Activated naive CD4-positive, alpha-beta T cell treated with anti-CD3 and anti-CD28 coated beads, Interleukin-2, amount 50 U/mL, for 24 hours (primary cell): ENCODE measurements around the gene UBE2E1.
"Not testable (repeated sequence)": the region's sequence is repeated elsewhere in the genome, so short reads cannot be mapped to it uniquely, and the experiment has no call there.

Experiments used
- H3K27ac Mint-ChIP-seq: one replicate; pipeline ENCODE4 v1.8.0; 2021; ENCODE audit warnings: mild to moderate bottlenecking, mixed read lengths
- H3K27me3 Mint-ChIP-seq: one replicate; pipeline ENCODE4 v1.8.0; 2021; ENCODE audit warnings: mixed read lengths
- H3K36me3 Mint-ChIP-seq: one replicate; pipeline ENCODE4 v1.8.0; 2021; ENCODE audit warnings: mixed read lengths
- H3K4me1 Mint-ChIP-seq: one replicate; pipeline ENCODE4 v1.8.0; 2021; ENCODE audit warnings: mixed read lengths
- H3K4me3 Mint-ChIP-seq: one replicate; pipeline ENCODE4 v1.8.0; 2021; ENCODE audit warnings: mild to moderate bottlenecking, mixed read lengths
- H3K9me3 Mint-ChIP-seq: one replicate; pipeline ENCODE4 v1.8.0; 2021; ENCODE audit warnings: mixed read lengths

UBE2E1 gene

GRCh38 chr3:23845326-23846216 is 39.8 kb downstream of the UBE2E1 start:
- no peak overlapping the region for H3K4me3 Mint-ChIP-seq
- no peaks in the 10 kb centered on the region for H3K27me3 Mint-ChIP-seq
- H3K9me3 Mint-ChIP-seq, result peaks cover 4% of the 10 kb centered on the region
- H3K27ac Mint-ChIP-seq, result no peak overlapping the region
- peaks cover 16% of the 10 kb centered on the region for H3K36me3 Mint-ChIP-seq
- H3K4me1 Mint-ChIP-seq, result peaks cover 30% of the 10 kb centered on the region

- Mint-ChIP-seq H3K36me3 (peaks cover 18% of the 10 kb centered on the region), H3K4me1 (peaks cover 18% of the 10 kb centered on the region)
- H3K9me3 Mint-ChIP-seq, H3K4me3 Mint-ChIP-seq, H3K27me3 Mint-ChIP-seq, H3K27ac Mint-ChIP-seq: not testable (repeated sequence)
Measured at GRCh38 chr3:23849462-23849861, 43.7 kb downstream of the UBE2E1 start.

- H3K4me1 Mint-ChIP-seq, result peaks cover 66% of the 10 kb centered on the region
- H3K9me3 Mint-ChIP-seq, result no peaks in the 10 kb centered on the region
- no peak overlapping the region for H3K4me3 Mint-ChIP-seq
- no peak overlapping the region for H3K27ac Mint-ChIP-seq
- H3K27me3 Mint-ChIP-seq, result no peaks in the 10 kb centered on the region
- peaks cover 15% of the 10 kb centered on the region for H3K36me3 Mint-ChIP-seq
Measured at GRCh38 chr3:23856286-23856685, 50.5 kb downstream of the UBE2E1 start.

- Mint-ChIP-seq H3K27me3 (no peaks in the 10 kb centered on the region), H3K36me3 (peaks cover 9% of the 10 kb centered on the region), H3K4me3 (peak overlapping the region; percentile 19), H3K27ac (no peak overlapping the region), H3K4me1 (peaks cover 75% of the 10 kb centered on the region), H3K9me3 (no peaks in the 10 kb centered on the region)
Measured at GRCh38 chr3:23859012-23859743, 53.4 kb downstream of the UBE2E1 start.

GRCh38 chr3:23859839-23860382 is 54.2 kb downstream of the UBE2E1 start:
- H3K4me3 Mint-ChIP-seq, result no peak overlapping the region
- H3K4me1 Mint-ChIP-seq, result peaks cover 79% of the 10 kb centered on the region
- H3K27me3 Mint-ChIP-seq, result no peaks in the 10 kb centered on the region
- H3K27ac Mint-ChIP-seq, result no peak overlapping the region
- no peaks in the 10 kb centered on the region for H3K9me3 Mint-ChIP-seq
- peaks cover 11% of the 10 kb centered on the region for H3K36me3 Mint-ChIP-seq

GRCh38 chr3:23861689-23862088 is 55.9 kb downstream of the UBE2E1 start:
- Mint-ChIP-seq H3K9me3 (no peaks in the 10 kb centered on the region), H3K4me3 (no peak overlapping the region), H3K27me3 (no peaks in the 10 kb centered on the region), H3K27ac (no peak overlapping the region), H3K4me1 (peaks cover 88% of the 10 kb centered on the region), H3K36me3 (peaks cover 11% of the 10 kb centered on the region)

- Mint-ChIP-seq H3K9me3 (no peaks in the 10 kb centered on the region), H3K27ac (no peak overlapping the region), H3K4me1 (peaks cover 86% of the 10 kb centered on the region), H3K27me3 (no peaks in the 10 kb centered on the region), H3K4me3 (no peak overlapping the region), H3K36me3 (peaks cover 10% of the 10 kb centered on the region)
Measured at GRCh38 chr3:23863060-23863459, 57.3 kb downstream of the UBE2E1 start.

- Mint-ChIP-seq H3K36me3 (peaks cover 10% of the 10 kb centered on the region), H3K27me3 (no peaks in the 10 kb centered on the region)
Measured at GRCh38 chr3:23864931-23865330, 59.2 kb downstream of the UBE2E1 start.

GRCh38 chr3:23865595-23866396 is 60.0 kb downstream of the UBE2E1 start:
- Mint-ChIP-seq H3K27ac (no peak overlapping the region), H3K36me3 (peaks cover 10% of the 10 kb centered on the region), H3K27me3 (no peaks in the 10 kb centered on the region), H3K4me1 (peaks cover 73% of the 10 kb centered on the region), H3K9me3 (no peaks in the 10 kb centered on the region), H3K4me3 (no peak overlapping the region)

More at GRCh38 chr3:23864931-23865330, 59.2 kb downstream of the UBE2E1 start:
- no peak overlapping the region for H3K4me3 Mint-ChIP-seq
- peaks cover 81% of the 10 kb centered on the region for H3K4me1 Mint-ChIP-seq
- no peaks in the 10 kb centered on the region for H3K9me3 Mint-ChIP-seq
- no peak overlapping the region for H3K27ac Mint-ChIP-seq

- H3K36me3 Mint-ChIP-seq, result peaks cover 3% of the 10 kb centered on the region
- no peak overlapping the region for H3K4me3 Mint-ChIP-seq
- H3K27ac Mint-ChIP-seq, result peak overlapping the region; percentile 5
- H3K4me1 Mint-ChIP-seq, result peaks cover 61% of the 10 kb centered on the region
- H3K9me3 Mint-ChIP-seq, result no peaks in the 10 kb centered on the region
- H3K27me3 Mint-ChIP-seq, result no peaks in the 10 kb centered on the region
Measured at GRCh38 chr3:23867400-23867799, 61.6 kb downstream of the UBE2E1 start.

- Mint-ChIP-seq H3K4me3 (no peak overlapping the region), H3K36me3 (peaks cover 3% of the 10 kb centered on the region), H3K4me1 (peaks cover 57% of the 10 kb centered on the region), H3K9me3 (no peaks in the 10 kb centered on the region), H3K27me3 (no peaks in the 10 kb centered on the region), H3K27ac (peak overlapping the region; percentile 5)
Measured at GRCh38 chr3:23867838-23868237, 62.1 kb downstream of the UBE2E1 start.

- Mint-ChIP-seq H3K27me3 (no peaks in the 10 kb centered on the region), H3K9me3 (no peaks in the 10 kb centered on the region), H3K27ac (no peak overlapping the region), H3K4me3 (no peak overlapping the region), H3K4me1 (peaks cover 56% of the 10 kb centered on the region), H3K36me3 (no peaks in the 10 kb centered on the region)
Measured at GRCh38 chr3:23869977-23870662, 64.4 kb downstream of the UBE2E1 start.

- not testable (repeated sequence) for H3K9me3 Mint-ChIP-seq, H3K27ac Mint-ChIP-seq, H3K27me3 Mint-ChIP-seq, H3K36me3 Mint-ChIP-seq, H3K4me3 Mint-ChIP-seq
- H3K4me1 Mint-ChIP-seq, result peaks cover 54% of the 10 kb centered on the region
Measured at GRCh38 chr3:23870663-23871043, 64.9 kb downstream of the UBE2E1 start.

- H3K36me3 Mint-ChIP-seq, H3K27ac Mint-ChIP-seq, H3K9me3 Mint-ChIP-seq, H3K4me3 Mint-ChIP-seq, H3K27me3 Mint-ChIP-seq: not testable (repeated sequence)
- peaks cover 53% of the 10 kb centered on the region for H3K4me1 Mint-ChIP-seq
Measured at GRCh38 chr3:23871361-23871760, 65.6 kb downstream of the UBE2E1 start.

GRCh38 chr3:23872330-23872729 is 66.6 kb downstream of the UBE2E1 start:
- Mint-ChIP-seq H3K4me3 (no peak overlapping the region), H3K27me3 (no peaks in the 10 kb centered on the region), H3K9me3 (no peaks in the 10 kb centered on the region), H3K27ac (no peak overlapping the region), H3K36me3 (peaks cover 2% of the 10 kb centered on the region), H3K4me1 (peaks cover 52% of the 10 kb centered on the region)
